ENCODE results near the gene GLRX2.
"Not testable (repeated sequence)": the region's sequence is repeated elsewhere in the genome, so short reads cannot be mapped to it uniquely, and the experiment has no call there.

GLRX2 gene

DNA sequence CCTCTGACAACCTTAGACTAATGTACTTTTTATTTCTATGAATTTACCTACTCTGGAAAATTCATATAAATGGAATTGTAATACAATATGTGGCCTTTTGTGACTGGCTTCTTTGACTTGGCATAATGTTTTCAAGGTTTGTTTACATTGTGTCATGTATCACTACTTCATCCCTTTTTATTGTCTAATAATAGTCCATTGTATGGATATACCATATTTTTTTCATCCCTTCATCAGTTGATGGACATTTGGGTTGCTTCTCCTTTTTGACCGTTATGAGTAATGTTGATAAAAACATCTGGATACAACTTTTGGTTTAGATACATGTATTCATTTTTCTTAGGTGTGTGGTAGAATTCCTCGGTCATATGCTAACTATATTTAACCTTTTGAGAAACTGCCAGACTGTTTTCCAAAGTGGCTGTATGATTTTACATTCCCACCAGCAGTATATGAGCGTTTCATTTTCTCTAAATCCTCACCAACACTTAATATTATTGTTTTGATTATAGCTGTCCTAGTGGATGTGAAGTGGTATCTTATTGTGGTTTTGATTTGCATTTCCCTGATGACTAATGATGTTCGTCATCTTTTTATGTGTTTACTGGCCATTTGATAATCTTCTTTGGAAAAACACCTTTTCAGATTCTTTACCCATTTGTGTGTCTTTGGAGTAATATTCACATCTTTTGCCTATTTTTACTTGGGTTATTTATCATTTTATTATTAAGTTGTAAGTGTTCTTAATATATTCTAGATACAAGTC, 42.3 kb downstream of the GLRX2 start:
- DNase-seq, result no peak

DNA sequence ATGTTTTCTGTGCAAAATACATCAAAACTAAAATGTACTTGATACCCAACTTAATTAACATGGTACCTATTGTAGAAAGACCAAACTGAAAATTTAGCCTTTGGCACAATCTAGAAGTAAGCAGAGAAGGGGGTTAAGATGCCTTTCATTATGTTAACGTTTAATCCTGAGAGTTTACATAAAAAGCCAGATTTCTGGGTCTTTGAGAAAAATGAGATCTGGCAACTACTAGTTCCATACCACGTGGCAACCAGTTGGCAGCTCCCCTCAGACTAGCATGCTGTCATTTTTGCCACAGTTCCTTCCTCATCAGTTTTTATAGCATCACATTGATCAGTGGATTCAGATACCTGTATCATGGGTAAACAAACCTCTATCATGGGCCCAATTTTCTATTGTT, 44.3 kb downstream of the GLRX2 start:
- DNase-seq, result peak; percentile 34

DNA sequence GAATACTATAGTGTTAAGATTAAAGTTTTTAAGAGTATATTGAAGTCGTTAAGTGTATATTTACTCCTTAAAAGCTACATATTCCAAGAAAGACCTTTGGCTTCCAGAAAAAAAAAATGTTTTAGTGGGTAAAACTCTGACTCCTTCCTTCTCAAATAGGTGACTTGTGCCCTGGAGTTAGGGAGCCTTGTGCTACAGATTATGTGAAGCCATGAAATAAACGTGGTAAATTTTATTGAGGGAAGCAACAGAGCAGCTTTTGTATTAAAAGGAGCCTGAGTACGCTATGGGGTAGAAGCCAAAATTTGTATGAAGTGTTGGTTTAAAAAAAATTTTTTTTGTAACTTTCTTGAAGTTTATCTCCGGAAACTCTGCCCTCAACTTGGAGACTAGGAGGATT, 44.8 kb downstream of the GLRX2 start:
- no peak for DNase-seq

DNA sequence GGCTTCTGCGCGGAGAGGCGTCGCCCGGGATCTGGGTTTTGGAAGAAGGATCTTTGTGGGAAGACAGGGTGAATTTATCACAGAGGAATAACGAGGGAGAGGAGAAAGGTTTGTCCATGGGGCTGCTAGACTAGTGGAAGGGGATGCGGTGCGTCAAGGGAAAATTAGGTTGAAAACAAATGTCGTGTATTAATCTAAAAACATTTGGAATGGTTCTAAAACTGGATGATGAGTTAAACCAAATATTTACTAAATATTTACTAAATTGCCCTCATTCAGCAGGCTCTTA, 45.2 kb downstream of the GLRX2 start:
- DNase-seq, result no peak

DNA sequence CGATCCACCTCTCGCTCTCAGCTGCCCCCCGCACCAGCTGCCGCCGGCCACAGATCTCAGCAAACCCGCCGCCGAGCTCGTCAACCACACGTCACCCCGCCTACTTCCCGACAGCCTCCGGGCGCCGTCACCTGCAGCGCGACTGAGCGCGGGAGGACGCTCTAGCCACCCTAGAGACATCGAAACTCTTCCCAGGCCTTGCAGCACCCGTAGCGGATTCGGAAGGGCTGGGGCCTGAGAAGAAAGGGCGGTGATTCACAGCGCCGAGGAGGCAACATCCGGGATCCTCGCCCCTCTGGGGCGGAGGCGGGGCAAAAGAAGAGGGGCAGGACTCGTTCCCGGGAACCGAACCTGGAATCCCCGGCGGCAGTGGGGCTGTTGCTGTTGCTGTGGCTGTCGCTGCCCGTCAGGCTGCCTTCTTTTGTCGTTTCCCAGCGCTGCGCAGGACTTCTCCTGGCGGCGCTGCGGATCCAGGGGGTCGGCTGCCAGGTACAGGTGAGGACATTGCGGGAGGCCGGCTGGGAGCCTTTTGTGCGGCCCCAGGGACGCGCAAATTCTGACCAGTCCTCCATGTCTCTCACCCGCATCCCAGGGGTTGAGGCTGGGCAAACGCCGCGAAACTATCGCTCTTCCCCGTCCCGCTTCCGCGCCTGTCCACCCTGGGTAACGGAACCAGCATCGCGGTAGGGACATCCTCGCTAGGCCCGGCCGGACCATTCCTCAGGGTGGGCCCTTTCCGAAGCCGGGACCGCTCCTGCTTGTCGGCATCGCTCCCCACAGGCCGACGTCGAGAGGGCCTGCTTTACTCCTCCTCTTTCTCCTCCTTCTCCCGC, 45.7 kb downstream of the GLRX2 start, which contains the start of the genes RO60 and UCHL5:
Gene RO60, plus strand, starts transcription at position 331 of the 833 bp plus-strand sequence. CDS start 9,443 bp downstream, outside the sequence.
Gene UCHL5, minus strand, starts transcription at position 79 of the 833 bp plus-strand sequence. CDS start 100 bp downstream, outside the sequence.
- DNase-seq, result peak; percentile 95

DNA sequence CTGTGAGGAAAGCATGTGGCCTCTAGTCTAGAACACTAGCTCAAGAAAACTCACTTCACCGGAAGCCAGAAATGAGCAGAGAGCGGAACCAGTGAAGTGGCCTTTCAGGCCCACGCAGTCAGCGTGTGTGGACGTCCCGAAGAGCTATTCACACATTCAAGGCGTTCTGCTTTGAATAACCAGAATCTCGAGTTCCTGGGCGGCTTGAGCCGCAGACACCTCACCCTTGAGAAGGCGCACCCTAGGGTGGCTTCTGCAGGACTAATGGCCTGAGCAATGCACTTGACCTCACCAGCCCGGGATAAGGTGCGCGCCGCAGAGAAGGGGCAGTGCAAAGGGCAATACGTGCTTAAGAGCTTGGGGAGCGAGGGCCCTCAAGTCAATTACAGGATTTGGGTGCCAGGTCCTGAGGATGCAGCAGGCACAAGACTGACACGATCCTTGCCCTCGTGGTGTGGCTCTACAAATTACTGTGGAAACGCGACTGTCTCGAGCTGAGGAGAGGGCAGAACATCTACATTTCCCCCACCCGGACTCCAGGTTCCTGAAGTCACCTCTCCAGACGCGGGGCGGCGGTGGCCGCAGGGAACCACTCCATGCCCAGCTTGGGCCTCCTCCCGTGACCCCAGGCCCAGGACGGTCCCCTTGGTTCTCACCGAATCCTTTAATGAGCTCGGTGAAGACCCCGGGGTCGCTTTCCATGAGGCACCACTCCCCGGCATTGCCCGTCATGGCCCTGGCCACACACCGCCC, 46.5 kb downstream of the GLRX2 start:
- DNase-seq, result peak; percentile 58

DNA sequence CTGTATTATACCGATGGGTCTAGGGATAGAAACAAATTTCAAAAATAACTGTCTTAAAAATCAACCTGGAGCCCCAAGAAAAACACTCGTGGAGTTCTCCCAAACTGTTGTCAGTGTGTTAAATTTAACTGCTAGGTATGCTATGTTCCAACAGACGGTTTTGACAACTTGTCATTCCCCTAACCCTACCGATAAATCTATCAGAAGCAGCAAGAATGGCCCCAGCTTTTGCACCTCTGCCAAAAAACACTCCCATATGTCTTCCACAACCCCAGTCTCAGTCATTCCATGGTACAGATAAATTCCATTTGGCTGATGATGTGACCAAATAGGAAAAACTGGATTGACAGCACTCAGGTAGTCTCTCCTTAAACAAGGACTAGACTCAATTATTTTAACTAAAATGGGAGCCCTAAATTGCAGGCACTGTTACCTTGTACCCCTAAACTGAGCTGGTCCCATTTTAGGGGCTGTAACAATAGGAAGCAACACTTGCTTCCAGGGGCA, 51.0 kb downstream of the GLRX2 start:
- DNase-seq, result no peak

DNA sequence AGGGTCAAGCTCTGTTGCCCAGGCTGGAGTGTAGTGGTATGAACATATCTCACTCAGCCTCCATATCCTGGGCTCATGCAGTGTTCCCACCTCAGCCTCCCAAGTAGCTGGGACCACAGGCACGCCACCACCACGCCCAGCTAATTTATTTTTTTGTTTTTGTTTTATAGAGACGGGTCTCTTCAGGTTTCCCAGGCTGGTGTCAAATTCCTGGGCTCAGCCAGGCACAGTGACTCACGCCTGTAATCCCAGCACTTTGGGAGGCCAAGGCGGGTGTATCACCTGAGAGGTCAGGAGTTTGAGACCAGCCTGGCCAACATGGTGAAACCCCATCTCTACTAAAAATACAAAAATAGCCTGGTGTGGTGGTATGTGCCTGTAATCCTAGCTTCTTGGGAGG, 56.3 kb downstream of the GLRX2 start:
- DNase-seq, result not testable (repeated sequence)

Measured in GF-D8 (cell line).